ENCODE results near the gene OSBP2. TPM values are rescaled to one million over a fixed set of nuclear protein-coding genes. Genes with fewer than 3 reads are reported as not detected.

OSBP2 gene
- polyA plus RNA-seq, 1 experiment: 0.77 TPM

DNA sequence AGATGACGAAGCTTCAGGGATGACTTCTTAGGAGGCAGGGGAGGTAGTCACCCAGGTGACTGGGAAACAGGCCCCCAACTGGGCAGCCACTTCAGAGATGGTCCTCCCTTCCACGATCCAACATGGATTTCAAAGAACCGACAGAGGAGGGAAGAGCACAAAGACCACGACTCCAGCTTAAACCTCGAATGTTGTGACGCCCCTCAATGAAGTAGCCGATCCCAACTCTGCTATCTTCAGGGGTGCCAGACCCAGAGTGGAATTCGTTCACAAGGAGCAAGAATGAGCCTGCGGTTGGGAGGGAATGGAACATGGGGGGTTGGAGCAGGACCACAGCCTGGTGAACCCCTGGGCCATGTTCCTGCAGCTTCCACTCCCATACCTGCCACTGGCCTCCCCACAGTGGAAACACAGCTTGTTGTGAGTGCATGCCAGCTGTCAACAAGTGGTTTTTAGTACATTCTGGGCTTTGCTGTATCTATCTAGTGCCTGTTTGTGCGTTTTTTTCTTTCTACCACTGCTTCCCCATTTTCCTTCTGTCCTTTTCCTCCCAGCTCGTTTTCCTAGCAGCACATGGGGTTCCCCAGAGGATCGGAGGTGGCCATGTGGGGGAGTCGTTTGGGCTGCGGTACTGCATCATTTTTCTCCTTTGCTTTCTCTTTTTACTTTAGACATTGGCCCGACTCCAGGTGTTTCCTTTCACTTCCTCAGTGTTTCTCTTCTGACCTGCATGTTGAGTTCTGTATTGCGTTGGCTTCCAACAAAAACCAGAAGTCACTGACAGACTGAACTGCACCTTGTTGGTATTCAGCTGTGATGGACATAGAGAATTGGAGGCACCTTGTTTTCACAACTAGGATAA, 208.1 kb downstream of the OSBP2 start:
- TF ChIP-seq, protein P1, sequence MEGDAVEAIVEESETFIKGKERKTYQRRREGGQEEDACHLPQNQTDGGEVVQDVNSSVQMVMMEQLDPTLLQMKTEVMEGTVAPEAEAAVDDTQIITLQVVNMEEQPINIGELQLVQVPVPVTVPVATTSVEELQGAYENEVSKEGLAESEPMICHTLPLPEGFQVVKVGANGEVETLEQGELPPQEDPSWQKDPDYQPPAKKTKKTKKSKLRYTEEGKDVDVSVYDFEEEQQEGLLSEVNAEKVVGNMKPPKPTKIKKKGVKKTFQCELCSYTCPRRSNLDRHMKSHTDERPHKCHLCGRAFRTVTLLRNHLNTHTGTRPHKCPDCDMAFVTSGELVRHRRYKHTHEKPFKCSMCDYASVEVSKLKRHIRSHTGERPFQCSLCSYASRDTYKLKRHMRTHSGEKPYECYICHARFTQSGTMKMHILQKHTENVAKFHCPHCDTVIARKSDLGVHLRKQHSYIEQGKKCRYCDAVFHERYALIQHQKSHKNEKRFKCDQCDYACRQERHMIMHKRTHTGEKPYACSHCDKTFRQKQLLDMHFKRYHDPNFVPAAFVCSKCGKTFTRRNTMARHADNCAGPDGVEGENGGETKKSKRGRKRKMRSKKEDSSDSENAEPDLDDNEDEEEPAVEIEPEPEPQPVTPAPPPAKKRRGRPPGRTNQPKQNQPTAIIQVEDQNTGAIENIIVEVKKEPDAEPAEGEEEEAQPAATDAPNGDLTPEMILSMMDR (IDR thresholded peaks at IDR 0.05; ENCODE audit: insufficient read depth, low read depth, low read length): no peak
- no peak for DNase-seq (ENCODE audit: low read depth)
- Histone ChIP-seq H3K4me3 (ENCODE audit: low read depth, low read length) (no peak overlapping the region), H3K27me3 (ENCODE audit: control insufficient read depth, insufficient read depth, low read length) (no peaks in the 10 kb centered on the region), H3K36me3 (ENCODE audit: control insufficient read depth, insufficient read depth, low read length) (no peaks in the 10 kb centered on the region)
- ChIA-PET POLR2A (no interaction called here), CTCF (interaction anchor here (1.8 to 3.7 kb wide), 3 partner anchors 12 to 140 kb away, joined by 7 to 21 read pairs (median 18); no protein-coding TSS in a partner anchor)

DNA sequence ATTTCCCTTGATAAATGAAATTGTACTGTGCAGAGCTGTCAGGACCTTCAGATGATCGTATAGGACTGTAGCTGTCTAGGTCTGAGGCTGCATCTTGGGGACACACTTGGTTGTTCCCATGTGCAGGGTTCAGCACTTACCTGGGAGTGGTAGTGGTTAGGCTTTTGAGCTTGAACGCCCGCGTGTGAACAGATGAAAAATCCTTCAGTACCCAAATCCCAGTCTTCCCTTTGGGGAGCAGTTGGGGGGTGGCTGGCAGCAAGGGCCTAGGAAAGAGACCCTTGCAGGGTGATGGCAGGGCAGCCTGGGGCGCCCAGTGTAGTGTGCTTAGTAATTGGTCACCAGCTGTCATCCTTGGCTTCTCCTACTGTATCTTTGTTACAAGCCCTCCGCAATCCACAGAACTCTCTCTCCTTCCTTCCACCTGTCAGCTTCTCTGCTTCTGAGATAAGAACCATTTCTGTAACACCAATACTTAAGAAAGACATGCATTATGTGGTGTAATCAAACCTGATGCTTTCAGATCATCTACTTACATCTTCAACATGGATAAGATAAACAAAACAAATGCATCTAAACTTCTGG, 209.3 kb downstream of the OSBP2 start:
- CTCF ChIA-PET: interaction anchor here (1.1 to 3.7 kb wide), 3 partner anchors 14 to 269 kb away, joined by 3 to 21 read pairs (median 18); no protein-coding TSS in a partner anchor
- TF ChIP-seq, protein P1 (IDR thresholded peaks at IDR 0.05; ENCODE audit: insufficient read depth, low read depth, low read length): no peak
- POLR2A ChIA-PET: no interaction called here
- Histone ChIP-seq H3K4me3 (ENCODE audit: low read depth, low read length) (no peak overlapping the region), H3K36me3 (ENCODE audit: control insufficient read depth, insufficient read depth, low read length) (no peaks in the 10 kb centered on the region), H3K27me3 (ENCODE audit: control insufficient read depth, insufficient read depth, low read length) (no peaks in the 10 kb centered on the region)
- DNase-seq (ENCODE audit: low read depth): no peak

DNA sequence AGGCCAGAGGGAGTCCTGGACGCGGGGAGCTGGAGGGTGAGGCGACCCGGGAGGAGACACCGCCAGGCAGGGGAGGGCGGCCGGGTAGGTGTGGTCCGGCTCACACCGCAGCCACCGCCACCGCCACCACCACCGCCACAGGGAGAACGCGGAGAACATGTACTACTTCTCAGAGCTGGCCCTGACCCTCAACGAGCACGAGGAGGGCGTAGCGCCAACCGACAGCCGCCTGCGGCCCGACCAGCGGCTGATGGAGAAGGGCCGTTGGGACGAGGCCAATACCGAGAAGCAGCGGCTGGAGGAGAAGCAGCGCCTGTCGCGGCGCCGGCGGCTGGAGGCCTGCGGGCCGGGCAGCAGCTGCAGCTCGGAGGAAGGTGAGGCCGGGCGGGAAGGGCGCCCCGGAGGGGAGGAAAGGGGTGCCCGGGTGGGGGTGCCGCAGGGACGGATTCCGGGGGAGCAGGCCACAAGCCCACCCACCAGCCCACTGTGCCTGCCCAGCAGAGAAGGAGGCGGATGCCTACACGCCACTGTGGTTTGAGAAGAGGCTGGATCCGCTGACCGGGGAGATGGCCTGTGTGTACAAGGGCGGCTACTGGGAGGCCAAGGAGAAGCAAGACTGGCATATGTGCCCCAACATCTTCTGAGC, 211.1 kb downstream of the OSBP2 start:
- POLR2A ChIA-PET: no interaction called here
- Histone ChIP-seq H3K36me3 (ENCODE audit: control insufficient read depth, insufficient read depth, low read length) (no peaks in the 10 kb centered on the region), H3K4me3 (ENCODE audit: low read depth, low read length) (no peak overlapping the region), H3K27me3 (ENCODE audit: control insufficient read depth, insufficient read depth, low read length) (no peaks in the 10 kb centered on the region)
- DNase-seq (ENCODE audit: low read depth): no peak
- CTCF ChIA-PET: interaction anchor here (1.3 kb wide), 1 partner anchor 14 kb away, joined by 3 read pairs; no protein-coding TSS in a partner anchor
- TF ChIP-seq, protein P1 (IDR thresholded peaks at IDR 0.05; ENCODE audit: insufficient read depth, low read depth, low read length): no peak

DNA sequence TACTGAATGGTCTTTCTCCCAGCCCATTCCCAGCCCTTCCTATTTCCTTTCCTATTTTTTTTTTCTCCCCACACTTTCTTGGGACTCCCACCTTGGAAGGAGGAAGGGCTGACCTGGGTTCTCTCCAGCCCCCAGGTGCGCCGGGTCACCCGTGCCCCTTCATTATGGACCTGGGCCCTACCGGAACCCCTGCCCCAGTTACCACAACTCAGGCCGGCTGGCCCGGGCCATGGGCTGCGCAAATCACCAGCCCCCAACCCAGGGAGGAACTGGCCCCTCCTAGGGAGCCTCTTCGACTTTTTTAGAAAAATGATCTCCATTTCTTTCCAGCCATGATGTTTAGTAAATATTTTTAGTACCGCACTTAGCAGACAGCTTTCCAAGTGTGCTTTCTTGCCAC, 211.7 kb downstream of the OSBP2 start:
- DNase-seq (ENCODE audit: low read depth): no peak
- ChIA-PET POLR2A (no interaction called here), CTCF (interaction anchor here (0.8 to 1.8 kb wide), 5 partner anchors 12 to 272 kb away, joined by 3 to 5 read pairs (median 4); no protein-coding TSS in a partner anchor)
- TF ChIP-seq, protein P1 (IDR thresholded peaks at IDR 0.05; ENCODE audit: insufficient read depth, low read depth, low read length): no peak
- Histone ChIP-seq H3K27me3 (ENCODE audit: control insufficient read depth, insufficient read depth, low read length) (no peaks in the 10 kb centered on the region), H3K4me3 (ENCODE audit: low read depth, low read length) (no peak overlapping the region), H3K36me3 (ENCODE audit: control insufficient read depth, insufficient read depth, low read length) (no peaks in the 10 kb centered on the region)

DNA sequence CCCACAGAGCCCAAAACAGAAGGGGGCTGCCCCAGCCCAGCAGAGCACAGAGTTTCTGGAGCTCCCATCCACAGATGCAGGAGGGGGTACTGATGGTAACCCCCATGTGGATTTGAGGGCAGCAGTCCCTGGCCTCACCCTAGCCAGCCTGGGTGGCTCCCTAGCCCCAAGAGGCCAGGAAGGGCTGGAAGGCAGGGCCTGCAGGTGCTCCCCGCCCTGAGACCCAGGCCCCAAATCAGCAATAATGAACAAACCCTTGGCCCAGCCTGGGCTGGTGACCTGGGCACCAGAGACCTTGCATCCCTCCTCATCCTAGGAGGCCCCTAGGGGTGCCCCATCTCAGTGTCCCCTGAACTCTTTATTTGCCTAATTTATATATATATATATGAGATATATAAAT, 212.3 kb downstream of the OSBP2 start:
- Histone ChIP-seq H3K4me3 (ENCODE audit: low read depth, low read length) (no peak overlapping the region), H3K27me3 (ENCODE audit: control insufficient read depth, insufficient read depth, low read length) (no peaks in the 10 kb centered on the region), H3K36me3 (ENCODE audit: control insufficient read depth, insufficient read depth, low read length) (no peaks in the 10 kb centered on the region)
- no peak for DNase-seq (ENCODE audit: low read depth)
- TF ChIP-seq, protein P1 (IDR thresholded peaks at IDR 0.05; ENCODE audit: insufficient read depth, low read depth, low read length): no peak
- ChIA-PET POLR2A (no interaction called here), CTCF (interaction anchor here (0.7 to 1.8 kb wide), 5 partner anchors 12 to 273 kb away, joined by 3 to 6 read pairs (median 5); no protein-coding TSS in a partner anchor)
